NOMO-1 treated with DMSO at 0.1 percent for 48 hours (cell line): ENCODE results near the gene HSD11B2.
"Not testable (repeated sequence)": the region's sequence is repeated elsewhere in the genome, so short reads cannot be mapped to it uniquely, and the experiment has no call there.

Source experiments
- DNase-seq: peaks from one replicate; lab custom pipeline; 2025; ENCODE audit not compliant: unreplicated experiment; lab: John Stamatoyannopoulos, UW

Gene HSD11B2

DNA sequence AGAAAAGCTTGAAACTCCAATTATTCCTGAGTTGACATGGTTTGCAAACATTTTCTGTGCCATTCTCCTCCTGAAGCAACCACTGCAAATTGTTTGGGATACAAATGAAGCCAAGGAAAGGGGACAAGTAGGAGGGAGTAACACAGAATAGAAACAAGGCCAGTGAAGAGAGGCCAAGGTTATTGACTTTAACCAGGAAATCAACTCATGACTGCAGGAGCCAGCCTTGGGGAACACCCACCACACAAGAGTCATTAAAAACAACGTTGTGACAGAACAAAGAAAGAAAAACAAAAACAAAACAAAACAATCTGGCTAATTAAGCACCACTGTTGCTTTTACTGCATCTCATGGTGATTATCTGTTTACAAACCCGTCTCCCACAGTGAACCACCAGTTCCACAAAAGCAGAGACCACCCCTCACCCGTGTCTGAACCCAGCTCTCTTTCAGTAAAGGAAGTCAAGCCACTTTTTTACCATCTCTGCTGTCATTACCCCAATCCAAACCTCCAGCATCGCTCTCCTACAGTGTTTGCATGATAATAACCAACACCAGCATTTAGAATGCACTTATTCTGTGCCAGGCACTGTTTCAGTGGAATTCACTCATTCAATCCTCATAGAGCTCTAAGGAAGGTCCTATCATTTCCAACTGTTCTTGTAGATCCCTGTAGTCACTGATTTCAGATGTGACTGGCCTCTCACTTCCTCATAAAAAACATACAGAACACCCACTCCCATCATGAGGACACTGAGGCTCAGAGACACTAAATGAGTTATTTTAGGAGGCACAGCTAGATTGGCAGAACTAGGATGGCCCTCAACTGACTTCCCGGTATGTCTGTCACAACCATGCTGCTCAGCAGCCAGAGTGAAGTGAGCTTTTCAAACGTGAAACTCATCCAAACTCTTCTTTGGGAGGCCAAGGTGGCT lies 16.7 kb upstream of the HSD11B2 start:
- no peak for DNase-seq

DNA sequence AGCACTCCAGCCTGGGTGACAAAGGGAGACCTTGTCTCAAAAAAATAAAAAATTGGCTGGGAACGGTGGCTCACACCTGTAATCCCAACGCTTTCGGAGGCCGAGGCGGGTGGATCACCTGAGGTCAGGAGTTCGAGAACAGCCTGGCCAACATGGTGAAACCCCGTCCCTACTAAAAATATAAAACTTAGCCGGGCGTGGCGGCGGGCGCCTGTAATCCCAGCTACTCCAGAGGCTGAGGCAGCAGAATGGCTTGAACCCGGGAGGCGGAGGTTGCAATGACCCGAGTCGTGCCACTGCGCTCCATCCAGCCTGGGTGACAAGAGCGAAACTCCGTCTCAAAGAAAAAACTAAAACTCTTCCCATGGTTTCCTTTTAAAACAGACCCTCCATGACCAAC lies 15.5 kb upstream of the HSD11B2 start:
- DNase-seq = not testable (repeated sequence)

DNA sequence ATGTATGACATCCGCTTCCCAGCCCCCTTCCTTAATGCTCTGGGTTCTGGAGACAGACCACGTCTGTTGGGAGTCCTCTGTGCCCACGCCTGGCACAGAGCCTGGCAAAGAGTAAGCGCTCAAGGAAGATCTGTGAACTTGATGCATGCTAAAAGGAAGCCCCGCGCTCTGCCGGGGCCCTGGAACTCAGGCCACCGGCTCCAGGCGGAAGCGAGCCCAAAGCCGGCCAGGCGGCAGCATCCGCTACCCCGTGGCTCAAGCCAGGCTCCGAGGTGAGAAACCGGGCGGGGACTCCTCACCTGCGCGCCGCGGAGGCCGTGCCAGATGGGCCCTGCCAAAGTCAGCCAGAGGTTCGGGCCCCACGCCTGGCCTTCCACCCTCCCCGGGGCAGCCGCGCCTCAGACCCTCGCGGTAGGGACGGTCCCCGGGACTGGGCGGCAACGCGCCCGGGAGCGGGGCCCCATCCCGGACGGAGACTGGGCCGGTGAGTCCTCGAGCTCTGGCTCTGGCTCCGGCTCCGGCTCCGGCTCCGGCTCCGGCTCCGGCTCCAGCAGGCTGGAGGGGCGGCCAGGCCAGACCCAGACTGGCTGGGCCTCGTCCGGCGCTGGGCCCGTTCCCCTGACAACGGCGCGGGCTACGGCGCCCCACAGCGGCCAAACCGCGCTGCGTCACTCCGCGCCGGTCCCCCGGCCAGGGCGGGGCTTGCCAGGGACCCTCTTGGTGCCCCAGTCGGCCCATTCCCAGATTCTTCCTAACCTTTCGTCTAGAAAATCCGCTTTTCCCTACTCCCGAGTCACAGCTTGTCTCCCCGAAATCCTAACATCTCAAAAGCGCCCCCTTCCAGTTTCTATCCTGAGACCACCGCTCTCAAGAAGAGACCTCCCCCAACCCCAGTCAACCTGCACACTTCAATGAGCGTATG lies 14.8 kb upstream of the HSD11B2 start, which contains the start of gene ZDHHC1:
Gene ZDHHC1 (minus strand): TSS at position 606 of the 922 bp plus-strand sequence. CDS start 8,702 bp downstream, outside the sequence.
- peak; percentile 15 for DNase-seq

- no peak for DNase-seq
These were observed 13.4 kb upstream of the HSD11B2 start for GRCh38 chr16:67417333-67418061.

DNA sequence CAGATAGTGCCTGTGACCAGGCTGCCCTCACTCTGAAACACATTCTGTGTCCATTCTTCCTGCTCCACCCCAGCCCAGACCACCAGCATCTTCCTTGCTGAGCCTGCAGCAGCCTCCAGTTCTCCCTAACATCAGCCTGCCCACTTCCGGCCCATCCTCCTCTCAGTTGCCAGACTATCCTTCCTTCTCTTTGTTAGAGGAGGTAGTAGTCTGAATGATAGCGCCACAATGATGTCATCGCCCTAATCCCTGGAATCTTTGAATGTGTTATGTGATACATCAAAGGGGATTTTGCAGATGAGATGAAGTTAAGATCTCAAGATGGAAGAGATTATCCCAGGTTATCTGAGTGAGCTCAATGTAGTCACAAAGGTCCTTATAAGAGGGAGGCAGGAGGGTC lies 11.4 kb upstream of the HSD11B2 start:
- no peak for DNase-seq

GRCh38 chr16:67419931-67420330 lies 11.0 kb upstream of the HSD11B2 start:
- no peak for DNase-seq

DNA sequence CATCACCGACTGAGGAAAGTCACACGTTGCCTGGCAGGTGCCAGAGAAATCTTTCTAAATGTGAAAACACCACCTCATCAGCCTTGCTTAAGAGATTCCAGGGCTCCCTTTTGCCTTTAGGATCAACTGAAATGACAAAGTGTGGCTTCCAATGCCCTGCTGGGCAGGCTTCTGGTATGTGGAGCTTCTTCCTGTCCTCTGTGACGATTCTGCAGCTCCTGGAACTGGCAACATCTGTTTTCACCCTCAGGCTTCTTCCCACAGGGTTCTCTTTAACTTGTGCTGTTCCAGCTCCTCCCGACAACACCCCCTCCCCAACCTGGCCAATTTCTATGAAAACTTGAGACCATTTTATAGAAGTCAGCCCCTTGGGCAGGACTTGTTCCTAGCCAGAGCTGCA lies 9.9 kb upstream of the HSD11B2 start:
- DNase-seq = no peak

GRCh38 chr16:67423015-67423414 lies 7.9 kb upstream of the HSD11B2 start:
- DNase-seq = no peak

- no peak for DNase-seq
These were observed 7.2 kb upstream of the HSD11B2 start for GRCh38 chr16:67423611-67424260.

- no peak for DNase-seq
These were observed 6.7 kb upstream of the HSD11B2 start for GRCh38 chr16:67424261-67424615.

DNA sequence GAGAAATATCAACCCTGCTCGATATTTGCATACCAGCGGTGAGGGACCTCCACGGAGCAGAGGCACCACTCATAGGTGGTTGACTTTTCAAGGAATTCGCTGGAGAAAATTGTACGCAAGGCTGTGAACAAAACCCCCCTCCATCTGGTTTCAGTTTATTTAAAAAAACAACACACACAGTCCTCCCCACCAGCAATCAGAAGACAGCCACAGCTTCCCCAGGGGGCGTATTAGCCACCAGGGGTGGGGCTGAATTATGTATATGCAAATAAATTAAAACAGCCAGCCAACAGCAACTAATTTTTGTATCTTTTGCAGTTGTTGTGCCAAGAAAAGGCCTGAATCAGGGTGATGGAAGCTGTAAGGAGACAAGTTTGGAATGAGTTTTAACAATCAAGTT lies 5.9 kb upstream of the HSD11B2 start:
- DNase-seq = no peak

DNA sequence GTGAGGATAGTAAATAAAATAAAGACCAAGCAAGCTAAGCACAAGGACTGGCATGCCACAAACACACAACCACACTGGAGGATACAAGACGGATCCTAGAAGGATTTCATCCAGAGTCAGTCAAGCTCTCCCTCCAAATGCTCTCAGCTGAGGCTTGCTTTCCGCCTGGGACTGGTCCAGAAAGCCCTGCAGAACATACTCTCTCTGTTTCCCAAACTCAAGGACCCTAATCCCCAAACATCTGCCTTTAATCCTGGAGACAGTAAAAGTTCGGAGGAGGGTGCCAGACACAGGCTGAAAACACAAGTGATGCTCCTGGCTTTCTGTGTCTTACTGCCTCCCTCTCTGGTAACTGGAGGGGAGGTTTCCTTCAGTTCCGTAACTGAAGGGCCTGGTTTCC lies 5.3 kb upstream of the HSD11B2 start:
- DNase-seq = no peak

GRCh38 chr16:67426022-67426421 lies 4.9 kb upstream of the HSD11B2 start:
- DNase-seq = no peak

GRCh38 chr16:67426950-67427349 lies 4.0 kb upstream of the HSD11B2 start:
- DNase-seq = no peak

- peak; percentile 55 for DNase-seq
These were observed 2.7 kb upstream of the HSD11B2 start for GRCh38 chr16:67428146-67428731.

- DNase-seq = no peak
These were observed 1.7 kb upstream of the HSD11B2 start for GRCh38 chr16:67429053-67429798.

DNA sequence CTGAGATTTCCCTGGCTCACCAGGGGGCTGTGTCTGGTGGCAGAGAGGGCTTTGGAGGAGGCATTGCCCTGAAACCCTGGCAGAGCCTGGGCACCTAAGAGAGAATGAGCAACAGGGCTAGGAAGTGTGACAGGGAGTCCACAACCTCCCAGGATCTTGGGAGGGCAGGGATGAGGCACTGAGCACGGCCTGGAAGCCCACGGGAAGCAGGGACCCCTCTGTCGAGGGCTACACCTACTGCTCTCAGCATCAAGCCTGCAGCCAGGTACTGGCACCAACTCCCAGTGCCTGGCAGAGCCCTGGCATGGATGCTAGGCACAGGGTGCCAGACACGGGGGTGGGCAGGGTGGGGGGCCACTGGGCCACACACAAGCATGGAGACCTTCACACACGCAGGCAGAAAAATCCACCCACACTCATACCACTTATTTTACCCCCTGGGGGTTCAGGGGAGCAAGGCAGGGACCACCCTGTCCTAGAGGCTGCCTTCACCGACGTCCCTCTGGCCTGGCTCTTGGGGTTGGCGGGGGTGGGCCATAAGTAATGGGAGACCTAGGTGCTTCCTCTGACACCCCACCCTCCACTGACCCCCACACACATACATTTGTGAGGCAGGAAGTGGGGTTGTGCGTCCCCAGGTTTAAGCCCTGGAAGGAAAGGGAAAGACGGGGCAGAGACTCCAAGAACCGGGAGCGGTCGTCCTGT lies 970 bp upstream of the HSD11B2 start:
- DNase-seq = no peak

DNA sequence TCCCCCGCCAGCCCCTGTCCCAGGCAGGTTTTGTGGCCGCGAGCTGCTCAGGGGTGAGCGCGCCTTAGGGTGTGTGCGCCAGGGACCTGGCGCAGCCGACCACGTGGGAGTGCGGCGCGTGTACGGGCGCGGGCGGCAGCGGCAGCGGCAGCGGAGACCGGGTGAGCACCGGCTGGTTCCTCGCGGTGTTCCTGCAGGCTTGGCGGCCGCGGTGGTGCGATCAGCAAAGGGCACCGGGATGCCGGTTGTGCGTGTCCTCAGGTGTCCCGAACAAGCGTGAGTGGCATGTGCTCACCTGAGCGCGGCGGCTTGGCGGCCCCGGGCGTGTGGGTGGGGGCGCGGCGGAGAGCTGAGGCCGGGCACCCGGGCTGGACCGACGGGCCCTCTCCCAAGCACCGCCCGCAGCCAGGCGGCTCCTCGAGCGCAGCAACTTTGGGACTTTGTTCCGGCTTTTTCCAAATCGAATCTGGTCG lies 381 bp upstream of the HSD11B2 start:
- DNase-seq = no peak
